HEK293 (cell line): ENCODE results near the gene FOXK2.

ENCODE experiments used
- CTCF ChIP-seq: fragments of 450-650 bp; formaldehyde crosslinking; IDR thresholded peaks from 2 replicates; pipeline ENCODE4 v1.5.1; 2016; ENCODE audit warnings: missing biosample characterization, missing genetic modification characterization
- OSR2 ChIP-seq: fragments of 450-650 bp; formaldehyde crosslinking; IDR thresholded peaks from 2 replicates; pipeline ENCODE4 v1.5.1; 2016; ENCODE audit warnings: missing biosample characterization, missing genetic modification characterization
- SP2 ChIP-seq: fragments of 450-650 bp; formaldehyde crosslinking; IDR thresholded peaks from 2 replicates; pipeline ENCODE4 v1.5.1; 2016; ENCODE audit warnings: missing biosample characterization, missing genetic modification characterization
- ZBTB7A ChIP-seq: fragments of 450-650 bp; formaldehyde crosslinking; IDR thresholded peaks from 2 replicates; pipeline ENCODE4 v1.5.1; 2016; ENCODE audit warnings: low read depth, missing biosample characterization, missing genetic modification characterization
- ZNF560 ChIP-seq: fragments of 450-650 bp; formaldehyde crosslinking; IDR thresholded peaks from 2 replicates; pipeline ENCODE4 v1.5.1; 2017; ENCODE audit warnings: missing biosample characterization, missing genetic modification characterization, borderline replicate concordance

GRCh38 chr17:82474223-82475010 lies 45.1 kb upstream of the FOXK2 start:
- TF ChIP-seq ZNF560, result no peak
- no peak for TF ChIP-seq SP2
- no peak for TF ChIP-seq ZBTB7A (tag by site-specific recombination)
- TF ChIP-seq CTCF (tag by site-specific recombination), result no peak
- TF ChIP-seq OSR2 (tag by site-specific recombination), result no peak
